AG09319 (cell line): ENCODE measurements around the gene LRRC27.

Experiments
- DNase-seq: peaks from one replicate; pipeline ENCODE4 v3.0.0-alpha.2; 2010; ENCODE audit warnings: low read depth; ENCODE audit errors: extremely low read depth
- CTCF ChIP-seq: IDR thresholded peaks from 2 replicates; pipeline ENCODE4 v1.5.1; 2011; ENCODE audit warnings: low read depth, mild to moderate bottlenecking, inconsistent platforms, low read length, moderate library complexity

LRRC27 gene

GRCh38 chr10:132388891-132389432, 57.0 kb downstream of the LRRC27 start:
- DNase-seq: no peak
- no peak for TF ChIP-seq CTCF

GRCh38 chr10:132389433-132390169, 57.6 kb downstream of the LRRC27 start:
- DNase-seq: no peak
- TF ChIP-seq CTCF: no peak

GRCh38 chr10:132390170-132390920, 58.4 kb downstream of the LRRC27 start:
- DNase-seq: no peak
- no peak for TF ChIP-seq CTCF

- TF ChIP-seq CTCF: no peak
- no peak for DNase-seq
Observed at GRCh38 chr10:132390921-132391675, 59.1 kb downstream of the LRRC27 start.

- DNase-seq: no peak
- no peak for TF ChIP-seq CTCF
Observed at GRCh38 chr10:132391676-132392020, 59.7 kb downstream of the LRRC27 start.

- TF ChIP-seq CTCF: no peak
- DNase-seq: no peak
Observed at GRCh38 chr10:132392184-132392800, 60.3 kb downstream of the LRRC27 start.
